ENCODE measurements around the gene C1orf105. TPM values are rescaled to one million over a fixed set of nuclear protein-coding genes. Genes with fewer than 3 reads are reported as not detected.
A peak's percentile ranks its signal among the peaks of the same experiment; 100 is the strongest.

Gene C1orf105
- total and polyA plus RNA-seq, 2 experiments from 2014 or later: 0.23 to 2.2 TPM

DNA sequence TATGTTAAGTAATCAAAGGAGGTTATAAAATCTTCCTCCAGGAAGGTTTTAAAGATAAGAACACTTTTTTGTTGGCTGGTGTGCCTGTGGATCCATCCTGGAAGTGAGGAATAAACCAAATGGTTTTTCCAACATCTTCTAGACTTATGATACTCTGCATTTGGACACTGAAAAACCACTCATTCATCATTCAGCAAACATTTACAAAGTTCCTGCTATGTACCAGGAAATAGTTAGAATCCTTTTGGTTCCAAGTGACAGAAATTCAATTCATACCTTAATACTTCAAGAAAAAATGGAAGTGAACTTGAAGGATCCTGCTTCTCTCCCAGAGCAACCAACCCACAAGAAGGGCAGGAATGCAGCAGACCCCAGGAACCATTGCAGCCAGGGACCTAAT, 63.0 kb downstream of the C1orf105 start:
- Histone ChIP-seq H3K79me2 (no peaks in the 10 kb centered on the region), H3K4me1 (ENCODE audit: insufficient read depth) (peaks cover 18% of the 10 kb centered on the region), H3K36me3 (replicated peaks; ENCODE audit: insufficient read depth, low read depth) (no peaks in the 10 kb centered on the region), H3K9me3 (ENCODE audit: low read depth) (no peaks in the 10 kb centered on the region), H3K9me2 (replicated peaks; ENCODE audit: insufficient read depth) (no peaks in the 10 kb centered on the region), H3K27ac (peak overlapping the region; percentile 22), H3K4me3 (no peak overlapping the region), H3K27me3 (no peaks in the 10 kb centered on the region), H3K4me2 (no peak overlapping the region), H4K20me1 (ENCODE audit: insufficient read depth, poor library complexity, severe bottlenecking) (no peaks in the 10 kb centered on the region), H2AFZ (no peak overlapping the region)
- TF ChIP-seq, protein P1, sequence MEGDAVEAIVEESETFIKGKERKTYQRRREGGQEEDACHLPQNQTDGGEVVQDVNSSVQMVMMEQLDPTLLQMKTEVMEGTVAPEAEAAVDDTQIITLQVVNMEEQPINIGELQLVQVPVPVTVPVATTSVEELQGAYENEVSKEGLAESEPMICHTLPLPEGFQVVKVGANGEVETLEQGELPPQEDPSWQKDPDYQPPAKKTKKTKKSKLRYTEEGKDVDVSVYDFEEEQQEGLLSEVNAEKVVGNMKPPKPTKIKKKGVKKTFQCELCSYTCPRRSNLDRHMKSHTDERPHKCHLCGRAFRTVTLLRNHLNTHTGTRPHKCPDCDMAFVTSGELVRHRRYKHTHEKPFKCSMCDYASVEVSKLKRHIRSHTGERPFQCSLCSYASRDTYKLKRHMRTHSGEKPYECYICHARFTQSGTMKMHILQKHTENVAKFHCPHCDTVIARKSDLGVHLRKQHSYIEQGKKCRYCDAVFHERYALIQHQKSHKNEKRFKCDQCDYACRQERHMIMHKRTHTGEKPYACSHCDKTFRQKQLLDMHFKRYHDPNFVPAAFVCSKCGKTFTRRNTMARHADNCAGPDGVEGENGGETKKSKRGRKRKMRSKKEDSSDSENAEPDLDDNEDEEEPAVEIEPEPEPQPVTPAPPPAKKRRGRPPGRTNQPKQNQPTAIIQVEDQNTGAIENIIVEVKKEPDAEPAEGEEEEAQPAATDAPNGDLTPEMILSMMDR (IDR thresholded peaks at IDR 0.05; ENCODE audit: poor library complexity): no peak
- no peak for DNase-seq (ENCODE audit: low spot score)

DNA sequence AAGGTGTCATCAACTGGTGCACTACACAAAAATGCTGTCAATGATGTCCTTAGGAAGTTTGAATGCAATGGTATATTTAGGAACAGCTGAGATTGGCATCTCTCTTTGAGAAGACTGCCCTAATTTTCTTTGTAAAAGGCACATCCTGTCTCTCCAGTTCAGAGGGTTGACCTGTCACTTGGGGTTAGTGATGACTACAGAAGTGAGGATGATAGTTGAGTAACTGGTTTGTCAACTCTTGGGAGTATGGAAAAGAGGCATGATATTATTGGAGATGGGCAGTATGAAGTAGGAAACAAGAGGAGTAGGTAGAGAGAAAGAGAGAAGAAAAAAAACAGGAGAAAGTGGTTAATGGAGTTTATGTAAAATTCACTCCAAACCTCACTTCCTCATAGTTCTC, 63.8 kb downstream of the C1orf105 start:
- TF ChIP-seq EZH2phosphoT487 (IDR thresholded peaks at IDR 0.05; ENCODE audit: low read depth, severe bottlenecking, unreplicated experiment): no peak
- TF ChIP-seq, protein P1 (IDR thresholded peaks at IDR 0.05; ENCODE audit: poor library complexity): no peak
- TF ChIP-seq EZH2 (IDR thresholded peaks at IDR 0.05; ENCODE audit: borderline replicate concordance): no peak
- Histone ChIP-seq H3K27ac (no peak overlapping the region), H3K9me2 (replicated peaks; ENCODE audit: insufficient read depth) (no peaks in the 10 kb centered on the region), H2AFZ (no peak overlapping the region), H3K4me1 (ENCODE audit: insufficient read depth) (peaks cover 17% of the 10 kb centered on the region), H3K4me3 (no peak overlapping the region), H3K27me3 (no peaks in the 10 kb centered on the region), H3K79me2 (no peaks in the 10 kb centered on the region), H3K9me3 (ENCODE audit: low read depth) (no peaks in the 10 kb centered on the region), H3K4me2 (no peak overlapping the region), H3K36me3 (replicated peaks; ENCODE audit: insufficient read depth, low read depth) (no peaks in the 10 kb centered on the region), H4K20me1 (ENCODE audit: insufficient read depth, poor library complexity, severe bottlenecking) (no peaks in the 10 kb centered on the region)
- no peak for DNase-seq (ENCODE audit: low spot score)

- 76% methylated on average over 5 of the region's 5 CpGs for WGBS (ENCODE audit: low lambda C conversion rate, missing lambda C conversion rate)
- H3K36me3 ChIP-seq (replicated peaks; ENCODE audit: insufficient read depth, low read depth): no peaks in the 10 kb centered on the region
- no peak for TF ChIP-seq EZH2phosphoT487 (IDR thresholded peaks at IDR 0.05; ENCODE audit: low read depth, severe bottlenecking, unreplicated experiment)
- TF ChIP-seq EZH2 (IDR thresholded peaks at IDR 0.05; ENCODE audit: borderline replicate concordance): no peak
- TF ChIP-seq, protein P1 (IDR thresholded peaks at IDR 0.05; ENCODE audit: poor library complexity): no peak
These were observed 65.1 kb downstream of the C1orf105 start for GRCh38 chr1:172485626-172486025.

GRCh38 chr1:172486805-172487454, 66.4 kb downstream of the C1orf105 start:
- H2AFZ ChIP-seq: no peak overlapping the region
- H3K4me2 ChIP-seq: no peak overlapping the region
- H3K27me3 ChIP-seq: no peaks in the 10 kb centered on the region
- TF ChIP-seq, protein P1 (IDR thresholded peaks at IDR 0.05; ENCODE audit: poor library complexity): no peak
- TF ChIP-seq EZH2 (IDR thresholded peaks at IDR 0.05; ENCODE audit: borderline replicate concordance) (no peak), EZH2phosphoT487 (IDR thresholded peaks at IDR 0.05; ENCODE audit: low read depth, severe bottlenecking, unreplicated experiment) (no peak)
- H3K79me2 ChIP-seq: no peaks in the 10 kb centered on the region
- no peaks in the 10 kb centered on the region for H3K36me3 ChIP-seq (replicated peaks; ENCODE audit: insufficient read depth, low read depth)
- peaks cover 13% of the 10 kb centered on the region for H3K4me1 ChIP-seq (ENCODE audit: insufficient read depth)
- H3K27ac ChIP-seq: peak overlapping the region; percentile 35
- no peaks in the 10 kb centered on the region for H3K9me3 ChIP-seq (ENCODE audit: low read depth)
- WGBS (ENCODE audit: low lambda C conversion rate, missing lambda C conversion rate): 47% methylated on average over 3 of the region's 3 CpGs
- no peaks in the 10 kb centered on the region for H3K9me2 ChIP-seq (replicated peaks; ENCODE audit: insufficient read depth)
- no peaks in the 10 kb centered on the region for H4K20me1 ChIP-seq (ENCODE audit: insufficient read depth, poor library complexity, severe bottlenecking)
- DNase-seq (ENCODE audit: low spot score): no peak
- H3K4me3 ChIP-seq: no peak overlapping the region

More at GRCh38 chr1:172485626-172486025, 65.1 kb downstream of the C1orf105 start:
- H3K9me2 ChIP-seq (replicated peaks; ENCODE audit: insufficient read depth): no peaks in the 10 kb centered on the region
- no peak overlapping the region for H3K27ac ChIP-seq
- H3K27me3 ChIP-seq: no peaks in the 10 kb centered on the region
- no peak overlapping the region for H2AFZ ChIP-seq
- no peaks in the 10 kb centered on the region for H3K9me3 ChIP-seq (ENCODE audit: low read depth)
- H3K79me2 ChIP-seq: no peaks in the 10 kb centered on the region
- no peak overlapping the region for H3K4me2 ChIP-seq
- H3K4me3 ChIP-seq: no peak overlapping the region
- peaks cover 17% of the 10 kb centered on the region for H3K4me1 ChIP-seq (ENCODE audit: insufficient read depth)
- DNase-seq (ENCODE audit: low spot score): no peak
- H4K20me1 ChIP-seq (ENCODE audit: insufficient read depth, poor library complexity, severe bottlenecking): no peaks in the 10 kb centered on the region
